Body of pancreas (tissue), 4 donors: Measurements from ENCODE around the gene DHRS7B.

ENCODE experiments used
- CTCF ChIP-seq, 7 experiments: fragments of 450-650 bp in 4 of 7; fragments of 200-600 bp in 3 of 7; sonication (generic) in 3 of 7; IDR thresholded peaks; one replicate each; pipeline ENCODE4 v1.5.1; 2016 to 2019; ENCODE audit warnings: antibody characterized with exemption in 7 of 7
- POLR2A ChIP-seq, 3 donors: fragments of 450-650 bp; IDR thresholded peaks; one replicate each; pipeline ENCODE4 v1.6.1; 2016; ENCODE audit warnings: antibody characterized with exemption in 3 of 3, mild to moderate bottlenecking in 2 of 3

- TF ChIP-seq CTCF (IDR thresholded peaks at IDR 0.05), result no peak
- TF ChIP-seq POLR2A (IDR thresholded peaks at IDR 0.05), result no peak
These were observed 14.1 kb downstream of the DHRS7B start for GRCh38 chr17:21140911-21141310.
